ENCODE results near the gene RABGGTA.

The RABGGTA gene

DNA sequence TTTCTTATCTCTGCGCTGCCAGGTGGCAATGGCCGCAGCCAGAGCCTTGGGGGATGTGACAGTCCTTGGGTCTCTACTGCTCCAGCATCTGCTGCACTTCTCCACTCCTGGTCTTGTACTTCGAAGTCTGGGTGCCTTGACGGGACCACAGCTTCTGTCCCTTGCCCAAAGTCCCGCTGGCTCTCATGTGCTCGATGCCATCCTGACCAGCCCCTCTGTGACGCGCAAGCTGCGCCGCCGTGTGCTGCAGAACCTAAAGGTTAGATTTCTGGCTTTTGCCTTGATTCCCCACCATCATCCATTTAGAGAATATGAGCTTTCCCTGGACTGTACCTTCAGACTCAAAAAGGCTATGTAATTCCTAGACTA lies 32.6 kb upstream of the RABGGTA start:
- DNase-seq = no peak

GRCh38 chr14:24300326-24300980 lies 29.1 kb upstream of the RABGGTA start:
- DNase-seq = no peak

- peak; percentile 78 for DNase-seq
Measured at GRCh38 chr14:24299255-24300191, 28.1 kb upstream of the RABGGTA start, which contains the start of the genes DHRS1 and NOP9. Gene DHRS1, minus strand, starts transcription at chr14:24299780. Its CDS starts 674 bp downstream, at chr14:24299106. Gene NOP9, plus strand, starts transcription at chr14:24299850. Its CDS starts 105 bp downstream, at chr14:24299955.

GRCh38 chr14:24298892-24299254 lies 27.5 kb upstream of the RABGGTA start:
- no peak for DNase-seq

DNA sequence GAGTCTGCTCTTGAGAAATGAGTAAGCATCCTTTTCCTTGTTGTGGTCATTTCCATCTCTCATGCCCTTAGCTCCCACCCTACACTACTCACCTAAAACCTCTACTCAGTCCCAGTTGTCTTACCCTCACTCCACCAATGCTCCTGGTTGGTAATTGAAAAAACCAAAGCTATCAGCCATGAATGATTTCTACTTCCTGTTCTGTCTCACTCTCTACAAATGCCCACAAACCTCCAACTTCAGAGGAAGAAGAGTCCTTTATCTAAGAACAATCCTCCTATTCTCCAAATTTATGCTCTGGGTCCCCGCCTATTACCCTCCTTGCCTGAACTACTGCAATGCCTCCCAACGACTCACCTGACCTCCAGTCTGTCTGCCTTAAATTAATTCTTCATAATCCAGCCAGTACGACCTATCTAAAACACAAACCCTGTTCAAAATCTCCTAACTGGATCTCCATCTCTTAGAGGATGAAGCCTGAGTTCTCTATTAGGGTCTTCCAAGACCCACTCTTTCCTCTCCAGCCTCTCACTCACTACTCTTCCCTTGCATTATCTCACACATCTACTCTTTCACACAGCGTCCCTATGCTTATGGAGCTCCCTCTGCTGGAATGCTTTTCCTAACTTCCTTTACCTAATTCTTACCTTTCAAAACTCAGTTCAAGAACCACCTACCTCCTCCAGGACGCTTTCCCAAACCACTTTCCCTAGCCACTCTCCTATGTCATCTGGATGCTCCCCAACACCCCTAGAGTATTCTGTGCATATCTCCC lies 26.0 kb upstream of the RABGGTA start:
- DNase-seq = no peak

DNA sequence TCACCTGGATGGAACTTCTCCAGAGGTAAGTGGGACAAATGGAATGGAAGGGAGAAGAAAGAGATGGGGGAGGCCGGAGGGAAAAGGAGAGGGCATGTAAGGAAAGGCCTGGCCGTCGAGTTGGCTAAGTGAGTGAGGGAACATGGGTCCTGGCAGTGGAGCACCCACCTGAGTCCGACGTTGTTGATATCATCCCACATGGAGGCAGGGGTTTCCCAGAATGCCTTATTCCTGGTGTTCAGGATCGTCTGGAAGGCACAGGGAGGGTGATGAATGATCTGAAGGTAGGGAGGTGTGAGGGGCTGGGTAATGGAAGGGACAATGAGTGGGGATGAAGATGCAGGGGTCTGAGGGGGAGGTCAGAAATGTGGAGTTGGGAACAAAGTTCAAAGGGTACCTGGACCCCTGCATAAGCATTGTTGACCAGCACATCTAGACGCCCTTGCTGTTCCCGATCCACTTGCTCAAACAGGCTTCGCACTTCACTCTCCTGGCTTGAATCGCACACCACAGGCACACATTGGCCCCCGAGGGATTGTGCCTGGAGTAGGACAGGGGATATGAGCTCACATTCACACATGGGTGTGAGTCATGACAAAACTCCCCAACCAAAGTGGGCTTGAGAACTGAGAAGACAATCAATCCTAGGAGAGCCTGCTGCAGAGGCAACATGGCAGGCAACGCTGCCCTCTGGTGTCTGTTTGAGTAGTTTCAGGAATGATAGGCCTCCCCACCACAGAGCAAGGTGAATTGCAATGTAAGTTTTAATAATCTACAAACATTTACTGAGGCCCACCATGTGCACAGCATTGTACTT lies 25.2 kb upstream of the RABGGTA start:
- no peak for DNase-seq

DNA sequence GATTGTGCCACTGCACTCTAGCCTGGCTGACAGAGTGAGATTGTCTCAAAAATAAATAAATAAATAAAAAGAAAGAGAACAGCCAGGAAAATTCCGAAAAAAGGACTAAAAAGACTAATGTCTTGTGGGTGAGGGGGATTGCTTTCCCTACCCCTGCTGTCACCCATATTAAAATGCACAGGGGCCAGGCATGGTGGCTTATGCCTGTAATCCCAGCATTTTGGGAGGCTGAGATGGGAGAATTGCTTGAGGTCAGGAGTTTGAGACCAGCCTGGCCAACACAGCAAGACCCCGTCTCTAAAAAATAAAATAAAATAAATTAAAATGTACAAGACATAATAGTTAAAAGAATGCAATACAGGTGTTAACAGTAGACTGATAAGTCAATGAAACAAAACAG lies 22.1 kb upstream of the RABGGTA start:
- DNase-seq = no peak

- DNase-seq = no peak
Measured at GRCh38 chr14:24292118-24292807, 20.9 kb upstream of the RABGGTA start.

DNA sequence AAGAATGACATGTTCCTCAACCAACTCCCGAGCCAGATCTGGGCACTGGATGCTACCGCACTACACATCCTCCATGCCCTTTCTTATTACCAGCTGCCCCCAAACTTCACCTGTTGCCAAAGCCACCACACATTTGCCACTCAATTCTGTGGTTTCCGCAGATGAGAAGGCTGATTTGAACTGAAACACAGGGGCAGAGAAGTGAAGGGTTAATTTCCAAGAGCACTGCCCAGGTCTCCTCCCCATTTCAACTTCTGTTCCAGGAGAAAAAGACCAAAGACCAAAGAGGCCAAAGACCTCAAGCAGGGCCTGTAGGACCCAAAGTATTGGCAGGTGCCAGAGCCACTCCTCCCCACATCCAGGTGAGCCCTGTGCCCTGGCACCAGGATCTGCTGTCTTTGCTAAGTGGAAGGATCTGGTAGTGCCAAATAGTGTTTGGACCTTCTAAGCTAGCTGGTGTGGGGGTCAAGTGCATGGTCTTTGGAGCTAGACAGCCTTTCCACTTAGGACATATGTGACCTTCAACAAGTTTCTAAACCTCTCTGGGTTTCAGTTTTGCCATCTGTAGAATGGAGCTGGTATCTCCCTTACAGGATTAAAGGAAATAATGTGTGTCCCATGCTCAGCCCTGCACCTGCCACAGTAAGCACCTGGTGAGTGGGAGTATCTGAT lies 20.2 kb upstream of the RABGGTA start:
- DNase-seq = no peak

- no peak for DNase-seq
Measured at GRCh38 chr14:24290746-24291145, 19.3 kb upstream of the RABGGTA start.

GRCh38 chr14:24289649-24290280 lies 18.4 kb upstream of the RABGGTA start:
- no peak for DNase-seq

DNA sequence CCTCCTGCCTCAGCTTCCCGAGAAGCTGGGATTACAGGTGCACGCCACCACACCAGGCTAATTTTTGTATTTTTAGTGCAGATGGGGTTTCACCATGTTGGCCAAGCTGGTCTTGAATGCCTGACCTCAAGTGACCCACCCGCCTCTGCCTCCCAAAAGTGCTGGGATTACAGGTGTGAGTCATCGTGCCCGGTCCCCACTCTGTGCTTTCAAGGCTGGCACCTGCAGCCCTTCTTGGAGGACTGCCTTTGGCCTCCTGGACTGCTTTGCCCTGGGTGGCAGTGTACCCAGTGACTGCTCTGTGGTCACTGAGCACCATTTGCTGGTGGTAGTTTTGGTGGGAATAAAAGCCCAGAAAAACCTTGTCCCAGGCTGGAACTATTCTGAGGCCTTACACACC lies 15.6 kb upstream of the RABGGTA start:
- no peak for DNase-seq

DNA sequence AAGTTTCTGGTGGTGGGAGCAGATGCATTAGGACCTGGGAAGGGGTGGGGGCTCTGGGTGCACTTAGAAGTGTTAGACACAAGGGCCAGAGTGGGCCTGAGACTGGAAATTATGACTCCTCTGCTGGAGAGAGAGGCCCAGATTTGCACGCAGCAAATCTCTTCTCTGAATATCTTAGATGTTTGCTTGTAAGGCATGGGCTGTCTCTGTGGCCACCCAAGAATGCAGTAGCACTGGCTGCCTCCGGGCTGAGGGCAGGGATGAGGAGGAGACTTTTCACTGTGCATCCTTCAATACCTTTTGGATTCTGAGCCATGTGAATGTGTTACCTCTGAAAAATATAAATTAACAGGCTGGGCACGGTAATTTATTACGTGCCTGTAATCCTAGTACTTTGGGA lies 14.0 kb upstream of the RABGGTA start:
- no peak for DNase-seq

- DNase-seq = no peak
Measured at GRCh38 chr14:24284501-24285035, 13.2 kb upstream of the RABGGTA start.

GRCh38 chr14:24283796-24284460 lies 12.5 kb upstream of the RABGGTA start:
- DNase-seq = no peak

- DNase-seq = no peak
Measured at GRCh38 chr14:24282736-24283135, 11.3 kb upstream of the RABGGTA start.

DNA sequence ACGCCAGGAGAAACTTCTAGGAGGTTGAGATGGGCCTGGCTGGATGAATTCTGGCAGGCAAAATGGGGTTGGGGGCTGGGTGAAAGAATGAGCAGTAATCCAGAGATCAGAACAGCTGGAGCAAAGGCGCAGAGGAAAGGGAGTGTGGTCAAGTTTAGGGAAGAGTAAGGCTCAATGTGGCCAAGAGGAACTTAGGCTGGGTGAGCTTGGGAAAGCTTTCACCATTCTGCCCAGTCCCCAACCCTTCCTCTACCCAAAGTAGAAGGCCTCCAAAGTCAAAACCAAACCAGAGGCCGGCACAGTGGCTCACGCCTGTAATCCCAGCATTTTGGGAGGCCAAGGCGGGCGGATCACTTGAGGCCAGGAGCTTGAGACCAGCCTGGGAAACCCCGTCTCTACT lies 10.2 kb upstream of the RABGGTA start:
- no peak for DNase-seq

DNA sequence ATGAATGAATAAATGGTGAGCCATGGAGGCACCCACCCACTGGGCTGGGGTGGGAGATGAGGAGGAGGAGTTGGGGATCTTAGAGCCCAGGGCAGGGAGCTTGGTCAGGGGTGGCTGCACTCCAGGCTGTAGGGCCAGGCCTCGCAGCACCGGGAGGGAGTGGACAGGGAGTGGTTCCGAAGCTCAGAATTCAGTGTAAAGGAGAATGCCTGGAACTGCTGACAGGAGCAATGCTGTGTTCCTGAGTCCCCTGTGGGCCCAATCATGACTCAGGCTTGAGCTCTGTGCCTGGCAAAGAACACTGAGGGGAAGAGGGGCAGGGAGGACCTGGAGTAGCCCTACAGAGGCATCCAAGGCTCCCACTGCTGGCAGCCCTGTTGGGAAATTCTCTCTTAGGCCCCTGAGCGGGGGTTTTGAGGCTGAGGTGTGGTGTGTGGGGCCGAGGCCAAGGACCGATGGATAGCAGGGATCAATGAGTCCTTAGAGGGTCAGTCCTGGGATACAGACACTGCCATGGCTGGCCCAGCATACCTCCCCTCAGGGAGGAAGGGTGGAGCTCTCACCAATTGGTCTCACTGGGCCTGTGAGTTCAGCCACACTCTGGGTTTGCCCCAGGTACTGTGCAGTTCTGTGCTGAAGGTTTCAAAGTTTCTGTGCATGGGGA lies 9.5 kb upstream of the RABGGTA start:
- DNase-seq = no peak
